H1 (cell line): ENCODE measurements around the gene MAP7. TPM values are rescaled to one million over a fixed set of nuclear protein-coding genes. Genes with fewer than 3 reads are reported as not detected.

Experiments used
- CTCF ChIA-PET: fragments of 300-600 bp; sonication (Branson Sonifier 250); formaldehyde crosslinking; loops from one replicate; lab custom pipeline; 2021; ENCODE audit not compliant: partially characterized antibody; lab: Charles Lee
- POLR2A ChIA-PET: fragments of 300-600 bp; sonication (Branson Sonifier 250); formaldehyde crosslinking; loops from one replicate; lab custom pipeline; 2021; ENCODE audit warnings: inconsistent platforms; ENCODE audit not compliant: partially characterized antibody; lab: Charles Lee
- DNase-seq, 2 experiments: peaks; one replicate each; pipeline versions ENCODE4 v3.0.0 to v3.0.0-alpha.2; 2010 to 2022; ENCODE audit warnings: low spot score in 2 of 2, low read depth in 1 of 2, mixed read lengths in 1 of 2
- FAIRE-seq: peaks from 2 replicates; lab custom pipeline; 2011; peaks lifted over from hg19 to GRCh38; lab: Jason Lieb, UNC
- H2AFZ ChIP-seq: 2 replicates; pipeline ENCODE4 v1.8.1; 2012; ENCODE audit warnings: low read length, inconsistent platforms
- H2AK5ac ChIP-seq: 2 replicates; pipeline ENCODE4 v1.6.1; 2013; ENCODE audit warnings: low read depth, low read length
- H2BK120ac ChIP-seq: replicated peaks from 2 replicates; pipeline ENCODE3; 2013; ENCODE audit warnings: low read depth, low read length, inconsistent platforms
- H2BK12ac ChIP-seq: 2 replicates; pipeline ENCODE4 v1.6.1; 2013; ENCODE audit warnings: low read depth, low read length
- H2BK15ac ChIP-seq: 2 replicates; pipeline ENCODE4 v1.6.1; 2013; ENCODE audit warnings: low read length
- H2BK20ac ChIP-seq: 2 replicates; pipeline ENCODE4 v1.6.1; 2013; ENCODE audit warnings: low read length
- H2BK5ac ChIP-seq: 2 replicates; pipeline ENCODE4 v1.6.1; 2013; ENCODE audit warnings: low read depth, low read length
- H3K14ac ChIP-seq: 2 replicates; pipeline ENCODE4 v1.6.1; 2013; ENCODE audit warnings: inconsistent platforms; ENCODE audit not compliant: insufficient read length
- H3K18ac ChIP-seq: 2 replicates; pipeline ENCODE4 v1.6.1; 2013; ENCODE audit warnings: low read length; ENCODE audit errors: extremely low read depth
- H3K23ac ChIP-seq: 2 replicates; pipeline ENCODE4 v1.6.1; 2013; ENCODE audit warnings: inconsistent platforms; ENCODE audit not compliant: insufficient read length
- H3K23me2 ChIP-seq: 2 replicates; pipeline ENCODE4 v1.6.1; 2013; ENCODE audit warnings: low read depth, low read length
- H3K27ac ChIP-seq: 2 replicates; pipeline ENCODE4 v1.6.1; 2011; ENCODE audit warnings: low read depth, low read length, inconsistent platforms
- H3K27me3 ChIP-seq, 4 experiments: replicated peaks in 1 of 4; 1 replicate in 1 of 4; 2 replicates in 3 of 4; pipeline versions ENCODE4 v1.6.1 to v1.8.1; 2011 to 2013; ENCODE audit warnings: low read length in 3 of 4, mild to moderate bottlenecking in 3 of 4, inconsistent platforms in 2 of 4, mixed read lengths in 2 of 4, moderate library complexity in 1 of 4; ENCODE audit not compliant: control insufficient read depth in 3 of 4, insufficient read depth in 3 of 4; ENCODE audit errors: extremely low read depth in 1 of 4
- H3K36me3 ChIP-seq, 4 experiments: 2 replicates each; pipeline versions ENCODE4 v1.6.1 to v1.8.1; 2011 to 2013; ENCODE audit warnings: mild to moderate bottlenecking in 4 of 4, low read length in 3 of 4, moderate library complexity in 2 of 4, control low read depth in 1 of 4, inconsistent platforms in 1 of 4; ENCODE audit not compliant: insufficient read depth in 4 of 4, control insufficient read depth in 2 of 4
- H3K4ac ChIP-seq: replicated peaks from 2 replicates; pipeline ENCODE3; 2013; ENCODE audit warnings: low read length, low read depth, mixed read lengths, inconsistent platforms; ENCODE audit not compliant: insufficient read length
- H3K4me1 ChIP-seq, 4 experiments: replicated peaks in 1 of 4; 1 replicate in 1 of 4; 2 replicates in 3 of 4; pipeline versions ENCODE4 v1.6.1 to v1.8.1; 2011 to 2013; ENCODE audit warnings: low read length in 3 of 4, inconsistent platforms in 2 of 4, mixed read lengths in 1 of 4; ENCODE audit not compliant: insufficient read depth in 4 of 4, control insufficient read depth in 3 of 4
- H3K4me2 ChIP-seq, 2 experiments: 2 replicates each; pipeline versions ENCODE4 v1.6.1 to v1.8.1; 2011 to 2013; ENCODE audit warnings: low read depth in 2 of 2, low read length in 2 of 2, control low read depth in 1 of 2, inconsistent platforms in 1 of 2, mild to moderate bottlenecking in 1 of 2; ENCODE audit not compliant: insufficient read depth in 1 of 2
- H3K4me3 ChIP-seq, 4 experiments: fragments of 200-600, 300-600 bp in 1 of 4; sonication (generic), shearing (Covaris generic), sonication (Bioruptor Twin) in 1 of 4; 2 replicates each; pipeline versions ENCODE4 v1.5.1 to v1.8.1; 2011 to 2016; ENCODE audit warnings: low read length in 4 of 4, low read depth in 3 of 4, control low read depth in 2 of 4, inconsistent platforms in 2 of 4, mild to moderate bottlenecking in 2 of 4, mixed read lengths in 1 of 4, moderate library complexity in 1 of 4; ENCODE audit not compliant: insufficient read depth in 2 of 4; ENCODE audit errors: extremely low read depth in 1 of 4
- H3K56ac ChIP-seq: replicated peaks from 2 replicates; pipeline ENCODE3; 2013; ENCODE audit warnings: low read depth, mild to moderate bottlenecking, mixed read lengths, low read length, inconsistent platforms; ENCODE audit not compliant: insufficient read length
- H3K79me1 ChIP-seq: 2 replicates; pipeline ENCODE4 v1.6.1; 2013; ENCODE audit warnings: low read depth, low read length, control low read depth
- H3K79me2 ChIP-seq, 2 experiments: 2 replicates each; pipeline versions ENCODE4 v1.6.1 to v1.8.1; 2012 to 2013; ENCODE audit warnings: low read length in 2 of 2, mild to moderate bottlenecking in 2 of 2, inconsistent platforms in 1 of 2; ENCODE audit not compliant: insufficient read depth in 2 of 2, control insufficient read depth in 1 of 2
- H3K9ac ChIP-seq, 4 experiments: replicated peaks in 1 of 4; 1 replicate in 1 of 4; 2 replicates in 3 of 4; pipeline versions ENCODE4 v1.6.1 to v1.8.1; 2011 to 2013; ENCODE audit warnings: low read depth in 3 of 4, low read length in 3 of 4, control low read depth in 2 of 4, mild to moderate bottlenecking in 2 of 4, moderate library complexity in 2 of 4, inconsistent platforms in 1 of 4; ENCODE audit errors: extremely low read depth in 1 of 4
- H3K9me3 ChIP-seq, 2 experiments: 2 replicates each; pipeline versions ENCODE4 v1.6.1 to v1.8.1; 2012 to 2013; ENCODE audit warnings: mild to moderate bottlenecking in 2 of 2, moderate library complexity in 2 of 2, control low read depth in 1 of 2, inconsistent platforms in 1 of 2, low read depth in 1 of 2, low read length in 1 of 2, mixed read lengths in 1 of 2; ENCODE audit not compliant: insufficient read depth in 2 of 2
- H4K20me1 ChIP-seq, 2 experiments: replicated peaks in 1 of 2; 2 replicates each; pipeline versions ENCODE3 to v1.8.1; 2011 to 2013; ENCODE audit warnings: inconsistent platforms in 2 of 2, low read length in 2 of 2, mild to moderate bottlenecking in 1 of 2; ENCODE audit not compliant: insufficient read depth in 2 of 2, control insufficient read depth in 1 of 2
- H4K5ac ChIP-seq: 2 replicates; pipeline ENCODE4 v1.6.1; 2013; ENCODE audit warnings: low read length, low read depth, mixed read lengths, inconsistent platforms; ENCODE audit not compliant: insufficient read length
- H4K8ac ChIP-seq: 2 replicates; pipeline ENCODE4 v1.8.0; 2013; ENCODE audit warnings: mild to moderate bottlenecking, moderate library complexity, low read length, inconsistent platforms; ENCODE audit not compliant: insufficient read depth; ENCODE audit errors: extremely low read depth
- H4K91ac ChIP-seq: replicated peaks from 2 replicates; pipeline ENCODE3; 2013; ENCODE audit warnings: low read length, mixed read lengths, inconsistent platforms; ENCODE audit not compliant: insufficient read length
- JUN ChIP-seq: IDR thresholded peaks from 2 replicates; pipeline ENCODE4 v1.6.1; 2011; ENCODE audit warnings: low read depth, mild to moderate bottlenecking, improper control_type of control experiment, low read length
- RBBP5 ChIP-seq: IDR thresholded peaks from 2 replicates; pipeline ENCODE4 v1.7.1; 2012; ENCODE audit warnings: low read depth, mild to moderate bottlenecking, inconsistent platforms, low read length, moderate library complexity, borderline replicate concordance
- SP2 ChIP-seq: IDR thresholded peaks from 2 replicates; pipeline ENCODE4 v1.6.1; 2012; ENCODE audit warnings: mild to moderate bottlenecking, low read length, inconsistent platforms
- TBP ChIP-seq: IDR thresholded peaks from 2 replicates; pipeline ENCODE4 v1.6.1; 2011; ENCODE audit warnings: low read depth, low read length, improper control_type of control experiment
- WGBS, 2 experiments: shearing (Covaris generic) in 1 of 2; methylation state at CpG; one replicate each; pipeline versions ENCODE4 v1.1.6 to v1.1.7; 2013 to 2015; ENCODE audit warnings: low lambda C conversion rate in 2 of 2, mixed read lengths in 2 of 2, inconsistent platforms in 1 of 2, low coverage in 1 of 2, missing lambda C conversion rate in 1 of 2; ENCODE audit not compliant: insufficient replicate concordance in 2 of 2, insufficient coverage in 1 of 2, insufficient read length in 1 of 2; ENCODE audit errors: extremely low coverage in 1 of 2, missing lambda C conversion rate in 1 of 2; 5-methylcytosine and 5-hydroxymethylcytosine counted together
- polyA plus RNA-seq, 7 experiments: library from polyadenylated mRNA; depleted of rRNA in 3 of 7; stranded (reverse) in 5 of 7; unstranded in 2 of 7; fragments of >200 nt in 5 of 7; fragments of 200-250 nt in 2 of 7; gene quantifications; 1 replicate in 5 of 7; 2 replicates in 1 of 7; 4 replicates in 1 of 7; pipeline versions ENCODE4 v1.2.1 to v1.2.3, GENCODE V29; 2011 to 2013; ENCODE audit warnings: missing spikeins in 2 of 7, mixed read lengths in 2 of 7
- total RNA-seq: library from RNA; stranded (reverse); fragmentation: NEBNext Ultra II Directional; extraction: Animal tissue kit (Norgen Biotek cat#: 25700); gene quantifications from 2 replicates; pipeline ENCODE4 v1.2.1, GENCODE V29; 2021

Gene MAP7
- total and polyA plus RNA-seq, 2 of the 8 experiments (the other 6 are each of a cell fraction or from before 2014, with no cell fraction given) = 13.5 to 66.9 TPM

GRCh38 chr6:136294621-136295020 is 255.6 kb downstream of the MAP7 start:
- H3K4ac ChIP-seq = no peak overlapping the region
- H2AK5ac ChIP-seq = no peak overlapping the region
- H3K9ac ChIP-seq = no peak overlapping the region; a peak in 1 of 7 replicates
- no peak overlapping the region for H3K27ac ChIP-seq
- H2BK120ac ChIP-seq = no peak overlapping the region
- no peak overlapping the region for H3K14ac ChIP-seq
- H3K27me3 ChIP-seq = no peaks in the 10 kb centered on the region
- H2BK12ac ChIP-seq = no peak overlapping the region
- no peak overlapping the region for H3K23ac ChIP-seq
- ChIA-PET POLR2A (no interaction called here), CTCF (interaction anchor here (1.6 kb wide), 1 partner anchor 23 kb away, joined by 7 read pairs; no protein-coding TSS in a partner anchor)
- H4K5ac ChIP-seq = no peak overlapping the region
- H3K4me1 ChIP-seq = peaks cover 0 to 3% (median 1%) of the 10 kb centered on the region in 4 experiments; a peak in 3 of 7 replicates
- WGBS, 2 experiments = 96% methylated on average over 3 of the region's 3 CpGs; no CpG with 5 or more reads in 1 of the 2 experiments
- H3K18ac ChIP-seq = no peak overlapping the region
- no peak overlapping the region for H3K56ac ChIP-seq
- no peaks in the 10 kb centered on the region for H3K36me3 ChIP-seq
- H2BK20ac ChIP-seq = no peak overlapping the region
- H4K91ac ChIP-seq = no peak overlapping the region
- H2BK15ac ChIP-seq = no peak overlapping the region
- H3K79me1 ChIP-seq = no peaks in the 10 kb centered on the region
- H3K4me2 ChIP-seq = no peak overlapping the region
- DNase-seq = no peak
- H2BK5ac ChIP-seq = no peak overlapping the region
- no peak overlapping the region for H3K4me3 ChIP-seq
- no peaks in the 10 kb centered on the region for H4K20me1 ChIP-seq
- H3K79me2 ChIP-seq = no peaks in the 10 kb centered on the region
- H3K9me3 ChIP-seq = no peaks in the 10 kb centered on the region
- H4K8ac ChIP-seq = no peak overlapping the region
- FAIRE-seq = no peak
- no peak overlapping the region for H2AFZ ChIP-seq
- H3K23me2 ChIP-seq = peaks cover 8% of the 10 kb centered on the region
- TF ChIP-seq SP2 (no peak), JUN (no peak), TBP (no peak), RBBP5 (no peak)
